BLaER1 treated with 17β-estradiol and CSF1 and Interleukin-3, amounts not matched to agents 10 nM and 100 nM (cell line): ENCODE data around the gene KY.

Experiments used
- H3K27ac ChIP-seq, 11 experiments: shearing (Covaris generic); formaldehyde crosslinking; 2 replicates each; pipeline ENCODE4 v1.8.1; 2022
- H3K27me3 ChIP-seq, 11 experiments: shearing (Covaris generic); formaldehyde crosslinking; 2 replicates each; pipeline ENCODE4 v1.8.1; 2022
- H3K36me3 ChIP-seq, 11 experiments: shearing (Covaris generic); formaldehyde crosslinking; 2 replicates each; pipeline ENCODE4 v1.8.1; 2022
- H3K4me1 ChIP-seq, 10 experiments: shearing (Covaris generic); formaldehyde crosslinking; 2 replicates each; pipeline ENCODE4 v1.8.1; 2022
- H3K4me2 ChIP-seq, 11 experiments: shearing (Covaris generic); formaldehyde crosslinking; 2 replicates each; pipeline ENCODE4 v1.8.1; 2022
- H3K4me3 ChIP-seq, 10 experiments: shearing (Covaris generic); formaldehyde crosslinking; 2 replicates each; pipeline ENCODE4 v1.8.1; 2022
- H3K9ac ChIP-seq, 11 experiments: shearing (Covaris generic); formaldehyde crosslinking; 2 replicates each; pipeline ENCODE4 v1.8.1; 2022
- H3K9me3 ChIP-seq, 11 experiments: shearing (Covaris generic); formaldehyde crosslinking; replicated peaks in 1 of 11; 2 replicates each; pipeline ENCODE4 v1.8.1; 2022
- H4K20me1 ChIP-seq, 11 experiments: shearing (Covaris generic); formaldehyde crosslinking; 2 replicates each; pipeline ENCODE4 v1.8.1; 2022
- Cebpa-rat ChIP-seq, 11 experiments: shearing (Covaris generic); IDR thresholded peaks; 2 replicates each; pipeline ENCODE4 v1.8.1; 2022

KY gene

GRCh38 chr3:134650431-134651346 lies at the start of gene KY:
Gene KY (minus strand): TSS chr3:134651022. CDS start chr3:134650960, 62 bp downstream.
- Histone ChIP-seq H3K4me3 (no peak within 1 kb of the TSS), H3K27ac (no peak within 1 kb of the TSS), H3K27me3 (no peaks in the 10 kb centered on the region), H3K36me3 (no peaks in the 10 kb centered on the region), H3K9ac (no peak within 1 kb of the TSS), H4K20me1 (no peaks in the 10 kb centered on the region), H3K4me1 (no peaks in the 10 kb centered on the region), H3K9me3 (peaks cover 0 to 9% (median 3%) of the 10 kb centered on the region in 11 experiments; a peak in 5 of 22 replicates), H3K4me2 (no peak within 1 kb of the TSS)
- no peak for TF ChIP-seq Cebpa-rat (IDR thresholded peaks at IDR 0.05)

- Histone ChIP-seq H3K36me3 (no peaks in the 10 kb centered on the region), H3K9me3 (0 out of 22 replicates have a peak, but pooled peaks cover 0 to 2% (median 0%) of the 10 kb centered on the region in 11 experiments), H3K27ac (no peak overlapping the region), H3K27me3 (no peaks in the 10 kb centered on the region), H4K20me1 (no peaks in the 10 kb centered on the region), H3K4me2 (no peak overlapping the region), H3K4me1 (no peaks in the 10 kb centered on the region), H3K4me3 (no peak overlapping the region), H3K9ac (no peak overlapping the region)
- no peak for TF ChIP-seq Cebpa-rat (IDR thresholded peaks at IDR 0.05)
These were observed 48.9 kb upstream of the KY start for GRCh38 chr3:134699721-134700120.

- no peaks in the 10 kb centered on the region for H3K4me1 ChIP-seq
- no peaks in the 10 kb centered on the region for H3K27me3 ChIP-seq
- 0 out of 22 replicates have a peak, but pooled peaks cover 0 to 2% (median 0%) of the 10 kb centered on the region in 11 experiments for H3K9me3 ChIP-seq
- H3K9ac ChIP-seq = no peak overlapping the region
- H4K20me1 ChIP-seq = no peaks in the 10 kb centered on the region
- H3K36me3 ChIP-seq = no peaks in the 10 kb centered on the region
- H3K27ac ChIP-seq = no peak overlapping the region
- no peak for TF ChIP-seq Cebpa-rat (IDR thresholded peaks at IDR 0.05)
- no peak overlapping the region for H3K4me2 ChIP-seq
- H3K4me3 ChIP-seq = no peak overlapping the region
These were observed 48.4 kb upstream of the KY start for GRCh38 chr3:134699141-134699711.

GRCh38 chr3:134697830-134698689 lies 47.2 kb upstream of the KY start:
- Histone ChIP-seq H4K20me1 (no peaks in the 10 kb centered on the region), H3K4me1 (no peaks in the 10 kb centered on the region), H3K27ac (no peak overlapping the region), H3K36me3 (no peaks in the 10 kb centered on the region), H3K9ac (no peak overlapping the region), H3K4me3 (no peak overlapping the region), H3K9me3 (0 out of 22 replicates have a peak, but pooled peaks cover 0 to 2% (median 0%) of the 10 kb centered on the region in 11 experiments), H3K27me3 (no peaks in the 10 kb centered on the region), H3K4me2 (no peak overlapping the region)
- no peak for TF ChIP-seq Cebpa-rat (IDR thresholded peaks at IDR 0.05)

- no peak overlapping the region for H3K4me2 ChIP-seq
- no peak overlapping the region for H3K4me3 ChIP-seq
- no peaks in the 10 kb centered on the region for H3K36me3 ChIP-seq
- H3K9ac ChIP-seq = no peak overlapping the region
- H3K4me1 ChIP-seq = no peaks in the 10 kb centered on the region
- H4K20me1 ChIP-seq = no peaks in the 10 kb centered on the region
- no peaks in the 10 kb centered on the region for H3K9me3 ChIP-seq
- no peaks in the 10 kb centered on the region for H3K27me3 ChIP-seq
- no peak for TF ChIP-seq Cebpa-rat (IDR thresholded peaks at IDR 0.05)
- H3K27ac ChIP-seq = no peak overlapping the region
These were observed 45.3 kb upstream of the KY start for GRCh38 chr3:134696155-134696554.

GRCh38 chr3:134694946-134695543 lies 44.2 kb upstream of the KY start:
- no peaks in the 10 kb centered on the region for H4K20me1 ChIP-seq
- H3K9me3 ChIP-seq = no peaks in the 10 kb centered on the region
- TF ChIP-seq Cebpa-rat (IDR thresholded peaks at IDR 0.05) = no peak
- H3K27ac ChIP-seq = no peak overlapping the region
- no peak overlapping the region for H3K4me3 ChIP-seq
- H3K4me2 ChIP-seq = no peak overlapping the region
- H3K27me3 ChIP-seq = no peaks in the 10 kb centered on the region
- no peaks in the 10 kb centered on the region for H3K36me3 ChIP-seq
- no peak overlapping the region for H3K9ac ChIP-seq
- H3K4me1 ChIP-seq = no peaks in the 10 kb centered on the region

- H3K4me2 ChIP-seq = no peak overlapping the region
- no peak overlapping the region for H3K27ac ChIP-seq
- no peak overlapping the region for H3K9ac ChIP-seq
- no peaks in the 10 kb centered on the region for H3K4me1 ChIP-seq
- no peaks in the 10 kb centered on the region for H3K9me3 ChIP-seq
- no peaks in the 10 kb centered on the region for H3K27me3 ChIP-seq
- H3K4me3 ChIP-seq = no peak overlapping the region
- no peaks in the 10 kb centered on the region for H3K36me3 ChIP-seq
- no peak for TF ChIP-seq Cebpa-rat (IDR thresholded peaks at IDR 0.05)
- no peaks in the 10 kb centered on the region for H4K20me1 ChIP-seq
These were observed 43.6 kb upstream of the KY start for GRCh38 chr3:134694466-134694865.

- H3K4me1 ChIP-seq = no peaks in the 10 kb centered on the region
- no peaks in the 10 kb centered on the region for H3K36me3 ChIP-seq
- H3K4me2 ChIP-seq = no peak overlapping the region
- H3K4me3 ChIP-seq = no peak overlapping the region
- no peak overlapping the region for H3K9ac ChIP-seq
- no peaks in the 10 kb centered on the region for H3K27me3 ChIP-seq
- H3K9me3 ChIP-seq = no peaks in the 10 kb centered on the region
- no peak for TF ChIP-seq Cebpa-rat (IDR thresholded peaks at IDR 0.05)
- no peaks in the 10 kb centered on the region for H4K20me1 ChIP-seq
- H3K27ac ChIP-seq = no peak overlapping the region
These were observed 43.0 kb upstream of the KY start for GRCh38 chr3:134693804-134694203.

GRCh38 chr3:134693226-134693625 lies 42.4 kb upstream of the KY start:
- Histone ChIP-seq H3K4me2 (no peak overlapping the region), H3K4me3 (no peak overlapping the region), H3K9ac (no peak overlapping the region), H3K9me3 (no peaks in the 10 kb centered on the region), H4K20me1 (no peaks in the 10 kb centered on the region), H3K27ac (no peak overlapping the region), H3K36me3 (no peaks in the 10 kb centered on the region), H3K4me1 (no peaks in the 10 kb centered on the region), H3K27me3 (no peaks in the 10 kb centered on the region)
- no peak for TF ChIP-seq Cebpa-rat (IDR thresholded peaks at IDR 0.05)
